MCF 10A (cell line): ENCODE measurements around the gene NTM. TPM values are rescaled to one million over a fixed set of nuclear protein-coding genes. Genes with fewer than 3 reads are reported as not detected.

ENCODE experiments used
- BruUV-seq: library from RNA; stranded (reverse); fragments of 400-500 nt; replicated peaks from 2 replicates; lab custom pipeline; 2021; lab: Mats Ljungman, UMichigan
- CTCF ChIA-PET: fragments of 300-600 bp; sonication (Branson Sonifier 250); formaldehyde crosslinking; extraction: SDS; loops from one replicate; lab custom pipeline; 2021; ENCODE audit warnings: antibody characterized with exemption, inconsistent platforms; lab: Yijun Ruan, JAX
- POLR2A ChIA-PET: fragments of 300-600, 350-650 bp; sonication (Branson Sonifier 250); formaldehyde crosslinking; extraction: SDS; loops from one replicate; lab custom pipeline; 2020; ENCODE audit warnings: antibody characterized with exemption, inconsistent platforms; lab: Yijun Ruan, JAX
- DNase-seq: peaks from one replicate; pipeline ENCODE4 v3.0.0-alpha.2; 2018; ENCODE audit not compliant: unreplicated experiment
- H3K27ac Mint-ChIP-seq: one replicate; pipeline ENCODE4 v1.8.0; 2022; ENCODE audit warnings: mild to moderate bottlenecking, low read depth, mixed read lengths; ENCODE audit not compliant: unreplicated experiment
- H3K27me3 Mint-ChIP-seq: one replicate; pipeline ENCODE4 v1.8.0; 2022; ENCODE audit warnings: mixed read lengths; ENCODE audit not compliant: insufficient read depth, unreplicated experiment
- H3K36me3 Mint-ChIP-seq: one replicate; pipeline ENCODE4 v1.8.0; 2022; ENCODE audit warnings: mild to moderate bottlenecking, moderate library complexity, mixed read lengths; ENCODE audit not compliant: insufficient read depth, unreplicated experiment
- H3K4me1 Mint-ChIP-seq: one replicate; pipeline ENCODE4 v1.8.0; 2022; ENCODE audit warnings: mixed read lengths; ENCODE audit not compliant: insufficient read depth, unreplicated experiment
- H3K4me3 Mint-ChIP-seq: one replicate; pipeline ENCODE4 v1.8.0; 2022; ENCODE audit warnings: mild to moderate bottlenecking, moderate library complexity, mixed read lengths; ENCODE audit not compliant: unreplicated experiment
- H3K9me3 Mint-ChIP-seq: one replicate; pipeline ENCODE4 v1.8.0; 2022; ENCODE audit warnings: mixed read lengths; ENCODE audit not compliant: unreplicated experiment
- CTCF ChIP-seq: fragments of 200-600 bp; IDR thresholded peaks from one replicate; pipeline ENCODE4 v1.8.0; 2022; ENCODE audit warnings: antibody characterized with exemption, mild to moderate bottlenecking; ENCODE audit not compliant: unreplicated experiment
- intact Hi-C: fragments of 100-400 bp; cut with micrococcal nuclease; formaldehyde crosslinking; loops from 2 replicates; pipeline ENCODE4 v1.14.1; 2022
- total RNA-seq: library from RNA; stranded (reverse); gene quantifications from 2 replicates; pipeline ENCODE4 v1.2.3, GENCODE V29; 2022

Gene NTM
- total RNA-seq, 1 experiment from 2014 or later: not detected

DNA sequence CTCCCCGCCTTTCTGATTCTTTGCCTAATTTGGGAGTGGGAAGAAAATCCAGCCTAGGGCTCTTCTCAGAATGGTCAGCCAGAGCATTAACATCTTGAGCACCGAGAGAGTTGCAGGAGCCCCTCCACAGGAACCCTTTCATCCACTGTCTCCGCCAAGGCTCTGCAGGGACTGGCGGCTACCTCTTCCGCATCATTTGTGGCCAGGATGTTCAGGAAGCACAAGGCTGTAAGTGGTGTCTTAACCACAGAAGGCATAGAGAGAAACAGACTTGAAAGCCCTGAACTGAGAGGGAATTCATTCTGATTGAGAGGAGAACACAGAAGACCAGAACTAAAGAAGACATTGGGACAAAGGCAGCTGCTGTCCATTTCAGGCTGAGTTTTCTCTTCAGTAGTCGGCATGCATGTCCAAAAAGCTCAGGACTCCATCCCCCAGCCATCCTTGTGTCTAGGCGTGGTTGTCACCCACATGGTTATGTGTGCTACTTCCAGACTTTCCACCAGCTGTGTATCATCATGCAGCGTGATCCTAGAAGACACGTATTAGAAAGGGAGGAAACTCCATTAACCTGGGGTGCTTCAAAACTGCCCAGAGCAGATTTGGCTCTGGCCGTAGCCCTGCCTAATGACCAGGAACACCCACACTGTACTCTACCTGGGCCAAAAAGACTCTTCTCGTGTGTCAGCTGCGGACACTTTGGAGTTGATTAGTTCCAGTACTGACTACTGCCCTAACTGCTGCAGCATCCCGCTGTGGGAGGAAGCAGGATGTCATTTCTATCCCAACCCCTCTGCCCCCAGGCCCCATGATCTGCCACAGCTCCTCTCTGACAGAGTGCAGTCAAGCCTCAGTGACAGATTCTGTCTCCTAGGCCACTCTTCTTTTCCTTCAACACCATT, 725.1 kb downstream of the NTM start:
- no TSS peak for BruUV-seq
- H3K4me3 Mint-ChIP-seq: no peak overlapping the region
- H3K9me3 Mint-ChIP-seq: peaks cover 36% of the 10 kb centered on the region
- ChIA-PET POLR2A (no interaction called here), CTCF (interaction anchor here (0.6 kb wide), 1 partner anchor 425 kb away, joined by 3 read pairs; no protein-coding TSS in a partner anchor)
- no peak for TF ChIP-seq CTCF
- no peaks in the 10 kb centered on the region for H3K27me3 Mint-ChIP-seq
- H3K36me3 Mint-ChIP-seq: no peaks in the 10 kb centered on the region
- no peaks in the 10 kb centered on the region for H3K4me1 Mint-ChIP-seq
- intact Hi-C loops: no loop called here
- no peak overlapping the region for H3K27ac Mint-ChIP-seq
- no peak for DNase-seq

DNA sequence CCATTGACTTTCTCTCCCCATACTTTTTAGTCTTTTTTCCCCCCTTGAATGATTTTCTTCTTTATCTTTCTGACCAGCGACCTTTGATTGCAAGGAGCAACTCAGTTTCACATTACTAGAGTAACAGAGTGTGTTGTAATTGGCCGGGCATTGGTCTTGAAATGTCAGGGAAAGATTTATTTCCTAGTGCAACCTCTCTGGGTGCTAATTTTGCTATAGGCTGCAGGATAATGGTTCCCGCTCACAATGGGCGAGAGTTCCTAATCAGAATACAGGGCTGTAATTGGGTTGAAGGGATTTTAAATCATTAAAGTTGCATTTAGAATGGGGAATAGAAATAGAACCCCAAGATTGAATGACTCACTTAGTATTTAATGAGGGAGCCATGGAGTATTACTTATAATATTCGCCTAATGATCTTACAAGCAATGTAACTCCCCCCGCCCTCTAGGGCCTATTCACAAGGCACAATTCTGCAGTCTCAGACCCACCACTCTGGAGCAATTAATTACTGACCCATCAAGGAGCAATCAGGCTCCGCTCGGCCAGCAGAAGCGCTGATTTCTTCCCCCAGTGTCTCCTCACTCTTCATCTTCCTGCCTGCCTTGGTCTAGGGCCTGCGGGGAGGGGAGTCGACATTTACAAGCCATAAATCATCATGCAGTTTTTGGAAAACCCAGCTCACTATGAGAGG, 725.9 kb downstream of the NTM start:
- ChIA-PET CTCF (interaction anchor here (0.6 kb wide), 1 partner anchor 424 kb away, joined by 3 read pairs; no protein-coding TSS in a partner anchor), POLR2A (no interaction called here)
- H3K36me3 Mint-ChIP-seq: no peaks in the 10 kb centered on the region
- H3K9me3 Mint-ChIP-seq: peaks cover 38% of the 10 kb centered on the region
- TF ChIP-seq CTCF: no peak
- H3K4me3 Mint-ChIP-seq: no peak overlapping the region
- no TSS peak for BruUV-seq
- intact Hi-C loops: no loop called here
- no peak for DNase-seq
- no peak overlapping the region for H3K27ac Mint-ChIP-seq
- no peaks in the 10 kb centered on the region for H3K4me1 Mint-ChIP-seq
- no peaks in the 10 kb centered on the region for H3K27me3 Mint-ChIP-seq

- CTCF ChIA-PET: no interaction called here
- no peaks in the 10 kb centered on the region for H3K4me1 Mint-ChIP-seq
- no peak overlapping the region for H3K4me3 Mint-ChIP-seq
- TF ChIP-seq CTCF: no peak
- peaks cover 56% of the 10 kb centered on the region for H3K9me3 Mint-ChIP-seq
- no peaks in the 10 kb centered on the region for H3K27me3 Mint-ChIP-seq
- intact Hi-C loops: no loop called here
- POLR2A ChIA-PET: no interaction called here
- BruUV-seq: no TSS peak
- no peak overlapping the region for H3K27ac Mint-ChIP-seq
- no peak for DNase-seq
- H3K36me3 Mint-ChIP-seq: no peaks in the 10 kb centered on the region
Measured at GRCh38 chr11:132099692-132100091, 729.3 kb downstream of the NTM start.

DNA sequence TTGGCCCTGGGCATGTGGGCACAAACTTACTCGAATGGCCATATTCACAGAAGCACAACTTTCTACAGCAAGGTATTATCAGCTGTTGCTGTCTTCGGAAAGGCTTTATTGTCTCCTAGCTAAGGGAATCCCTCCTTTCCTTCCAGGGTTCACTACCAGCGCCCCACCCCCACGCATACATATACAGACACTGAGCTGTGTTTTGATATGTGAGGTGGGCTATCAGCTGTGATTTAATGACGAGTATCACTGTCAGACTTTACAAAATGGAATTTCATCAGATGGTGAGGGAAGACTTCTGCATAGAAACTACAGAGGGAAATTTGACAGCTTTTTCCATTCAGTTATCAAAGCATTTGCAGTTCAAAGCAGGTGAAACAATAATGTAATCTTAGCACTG, 730.2 kb downstream of the NTM start:
- no peak overlapping the region for H3K27ac Mint-ChIP-seq
- POLR2A ChIA-PET: no interaction called here

More for the DNA sequence above, 730.2 kb downstream of the NTM start:
- Mint-ChIP-seq H3K36me3 (no peaks in the 10 kb centered on the region), H3K9me3 (peaks cover 63% of the 10 kb centered on the region), H3K27me3 (no peaks in the 10 kb centered on the region), H3K4me1 (no peaks in the 10 kb centered on the region), H3K4me3 (no peak overlapping the region)
- no peak for TF ChIP-seq CTCF
- no TSS peak for BruUV-seq
- intact Hi-C loops: no loop called here
- no peak for DNase-seq
- CTCF ChIA-PET: interaction anchor here (0.6 kb wide), 1 partner anchor 610 kb away, joined by 3 read pairs; no protein-coding TSS in a partner anchor
